ENCODE results near the gene ACTA2.
"Not testable (repeated sequence)": the region's sequence is repeated elsewhere in the genome, so short reads cannot be mapped to it uniquely, and the experiment has no call there.

Gene ACTA2

GRCh38 chr10:88949051-88949450, 3.5 kb downstream of the ACTA2 start:
- no peak for DNase-seq

DNA sequence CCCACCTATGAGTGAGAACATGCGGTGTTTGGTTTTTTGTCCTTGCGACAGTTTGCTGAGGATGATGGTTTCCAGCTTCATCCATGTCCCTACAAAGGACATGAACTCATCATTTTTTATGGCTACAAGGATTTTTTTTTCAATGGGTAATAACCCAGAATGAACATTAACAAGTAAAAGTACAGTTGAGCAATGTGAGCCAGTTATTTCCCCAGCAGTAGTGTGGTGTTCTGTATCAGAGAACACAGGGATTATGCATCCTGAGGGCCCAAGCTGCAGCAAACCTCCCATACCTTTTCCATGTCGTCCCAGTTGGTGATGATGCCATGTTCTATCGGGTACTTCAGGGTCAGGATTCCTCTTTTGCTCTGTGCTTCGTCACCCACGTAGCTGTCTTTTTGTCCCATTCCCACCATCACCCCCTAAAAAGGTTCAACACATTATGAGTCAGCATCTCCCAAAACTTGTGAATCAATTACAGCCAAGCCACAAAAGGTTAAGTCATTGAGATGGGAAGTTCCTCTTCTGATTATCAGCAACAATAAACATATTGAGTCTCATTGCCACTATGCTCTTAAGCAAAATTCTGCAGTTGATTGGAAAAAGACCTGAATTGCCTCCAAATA, 5.5 kb downstream of the ACTA2 start:
- no peak for DNase-seq

DNA sequence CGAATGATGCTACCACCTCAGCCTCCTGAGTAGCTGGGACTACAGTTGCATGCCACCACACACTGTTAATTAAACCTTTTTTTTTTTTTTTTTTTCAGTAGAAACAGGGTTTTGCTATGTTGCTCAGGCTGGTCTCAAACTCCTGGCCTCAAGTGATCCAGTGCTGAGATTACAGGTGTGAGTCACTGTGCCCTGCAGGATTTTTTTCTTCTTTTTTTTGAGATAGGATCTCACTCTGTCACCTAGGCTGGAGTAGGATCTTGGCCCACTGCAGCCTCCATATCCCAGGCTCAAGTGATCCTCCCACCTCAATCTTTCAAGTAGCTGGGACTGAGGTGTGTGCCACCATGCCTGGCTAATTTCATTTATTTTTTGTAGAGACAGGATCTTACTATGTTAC, 6.4 kb downstream of the ACTA2 start:
- DNase-seq: no peak

DNA sequence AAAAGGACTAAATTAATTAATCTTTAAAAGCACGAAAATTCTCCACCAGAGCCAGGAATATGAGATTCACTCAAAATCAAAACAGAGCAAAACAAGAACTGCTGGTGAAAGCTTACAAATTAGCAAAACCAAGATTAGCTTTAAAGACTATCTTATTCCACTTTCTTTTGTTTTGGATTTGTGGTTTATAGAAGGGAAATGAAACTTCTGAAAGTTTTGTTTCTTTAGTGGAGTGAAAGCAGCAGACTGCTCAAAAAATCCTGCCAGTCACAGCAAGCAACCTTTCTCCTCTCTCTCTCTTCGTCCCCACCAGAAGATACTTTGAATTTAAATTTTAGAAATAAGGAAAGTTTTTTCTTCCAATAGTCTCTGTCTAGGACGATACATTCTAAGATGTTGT, 7.8 kb downstream of the ACTA2 start:
- DNase-seq: no peak

- no peak for DNase-seq
These were observed 8.8 kb downstream of the ACTA2 start for GRCh38 chr10:88943778-88944177.

DNA sequence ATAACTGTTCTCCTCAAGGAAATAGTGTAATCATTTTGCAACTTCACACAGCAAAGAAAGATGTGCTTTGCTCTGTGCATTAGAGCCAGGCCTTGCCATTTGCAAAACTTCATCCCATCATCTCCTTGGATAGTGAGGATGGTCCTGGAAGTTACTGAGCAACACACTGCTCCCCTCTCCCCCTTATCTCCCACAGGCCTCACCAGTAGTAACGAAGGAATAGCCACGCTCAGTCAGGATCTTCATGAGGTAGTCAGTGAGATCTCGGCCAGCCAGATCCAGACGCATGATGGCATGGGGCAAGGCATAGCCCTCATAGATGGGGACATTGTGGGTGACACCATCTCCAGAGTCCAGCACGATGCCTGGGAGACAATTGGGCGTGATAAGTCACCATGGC, 11.5 kb downstream of the ACTA2 start:
- DNase-seq: no peak

GRCh38 chr10:88938938-88939337, 13.6 kb downstream of the ACTA2 start:
- no peak for DNase-seq

GRCh38 chr10:88938039-88938438, 14.5 kb downstream of the ACTA2 start:
- no peak for DNase-seq

DNA sequence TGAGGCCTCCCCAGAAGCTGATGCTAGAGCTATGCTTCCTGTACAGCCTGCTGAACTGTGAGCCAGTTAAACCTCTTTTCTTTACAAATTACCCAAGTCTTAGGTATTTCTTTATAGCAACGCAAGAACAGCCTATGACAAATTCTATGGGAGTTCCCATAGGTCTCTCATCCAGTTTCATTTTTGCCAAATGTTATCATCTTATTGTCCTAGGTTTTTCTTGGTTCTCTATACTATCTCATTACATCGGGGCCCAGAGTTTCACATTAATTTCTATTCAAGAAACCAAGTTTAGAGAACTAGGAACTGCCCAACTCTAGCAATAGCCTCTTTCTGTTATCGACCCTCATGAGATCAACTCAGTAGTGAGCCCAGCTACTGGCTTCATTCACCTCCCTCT, 15.9 kb downstream of the ACTA2 start:
- no peak for DNase-seq

- DNase-seq: peak; percentile 76 to 82
These were observed 17.5 kb downstream of the ACTA2 start for GRCh38 chr10:88934900-88935672.

GRCh38 chr10:88933564-88933963, 19.0 kb downstream of the ACTA2 start:
- DNase-seq: no peak

DNA sequence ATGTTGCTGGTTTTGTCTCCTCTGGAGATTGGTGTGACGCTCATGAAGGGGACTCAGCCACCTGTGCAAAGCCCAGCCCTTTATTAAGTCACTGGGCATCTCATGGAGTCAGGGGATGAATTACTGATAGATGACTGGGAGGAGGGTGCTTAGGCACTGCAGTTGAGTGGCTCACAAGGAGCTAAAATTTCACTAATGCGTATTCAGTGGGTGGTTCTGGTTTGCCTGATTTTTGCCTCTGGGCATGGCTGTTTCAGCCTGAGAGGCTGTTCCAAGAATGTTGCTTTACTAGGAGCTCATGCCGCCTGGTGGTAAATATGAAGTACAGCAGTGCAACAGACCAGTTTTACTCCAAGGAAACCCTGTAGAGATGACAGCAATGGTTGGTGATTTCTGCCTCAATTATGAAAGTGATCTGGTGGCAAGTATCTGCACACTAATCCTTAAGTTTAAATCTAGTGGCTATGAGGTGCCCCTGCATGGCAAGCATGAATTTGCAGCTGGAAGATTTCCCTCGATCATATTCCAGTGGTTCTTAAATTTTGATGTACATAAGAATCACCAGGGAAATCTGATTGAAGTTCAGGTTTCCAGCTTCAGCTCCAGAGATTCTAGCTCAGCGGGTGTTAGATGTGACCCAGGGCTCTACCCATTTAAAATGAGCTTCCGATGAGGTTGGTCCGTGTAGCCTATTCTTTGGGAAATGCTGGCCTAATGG, 19.9 kb downstream of the ACTA2 start:
- peak; percentile 35 to 59 for DNase-seq

DNA sequence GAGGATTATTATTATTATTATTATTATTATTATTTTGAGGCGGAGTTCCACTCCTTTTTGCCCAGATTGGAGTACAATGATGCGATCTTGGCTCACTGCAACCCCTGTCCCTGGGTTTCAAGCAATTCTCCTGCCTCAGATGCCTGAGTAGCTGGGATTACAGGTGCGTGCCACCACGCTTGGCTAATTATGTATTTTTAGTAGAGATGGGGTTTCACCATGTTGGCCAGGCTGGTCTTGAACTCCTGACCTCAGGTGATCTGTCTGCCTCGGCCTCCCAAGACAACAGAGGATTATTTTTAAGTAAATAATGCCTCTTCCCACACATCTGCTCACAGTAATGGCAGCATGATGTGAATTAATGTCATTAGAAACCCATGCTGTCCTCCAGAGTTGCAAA, 20.5 kb downstream of the ACTA2 start:
- not testable (repeated sequence) for DNase-seq

DNA sequence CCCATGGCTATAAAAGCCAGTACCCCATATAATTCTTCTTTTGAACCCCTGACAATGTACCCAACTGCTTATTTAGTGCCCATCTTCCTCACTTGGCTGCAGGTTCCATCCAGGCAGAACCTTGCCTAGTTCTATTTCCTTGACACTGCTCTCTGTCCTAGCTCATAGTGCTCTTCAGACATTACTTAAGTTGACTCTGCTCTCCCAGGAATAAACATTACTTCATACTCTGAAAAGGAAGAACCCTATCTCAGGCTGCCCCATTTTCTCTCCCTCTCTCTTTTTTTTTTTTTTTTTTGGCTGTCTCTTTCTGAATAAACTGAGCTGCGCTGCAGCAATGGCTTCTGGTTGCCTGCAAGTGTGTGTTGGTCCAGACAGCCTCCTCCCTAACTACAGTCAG, 21.0 kb downstream of the ACTA2 start:
- DNase-seq: no peak

DNA sequence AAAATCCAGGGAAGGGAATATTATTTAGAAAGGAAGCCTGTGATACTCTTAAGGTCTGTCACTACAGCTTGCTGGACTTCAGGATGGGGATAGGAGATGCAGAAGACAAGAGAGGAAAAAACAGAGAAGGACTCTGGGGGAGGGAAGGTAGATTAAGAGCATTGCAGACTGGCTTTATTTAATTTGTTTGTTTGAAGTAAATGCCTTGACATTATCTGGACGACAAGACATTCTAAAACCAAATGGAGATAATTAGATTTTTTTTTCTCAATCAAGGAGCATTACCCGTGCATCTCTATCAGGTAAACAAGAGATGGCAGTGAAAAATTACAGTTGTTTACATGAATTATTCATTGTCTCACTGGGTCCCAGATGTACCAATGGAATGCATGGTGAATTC, 24.3 kb downstream of the ACTA2 start:
- no peak for DNase-seq

GRCh38 chr10:88927416-88927690, 25.2 kb downstream of the ACTA2 start:
- no peak for DNase-seq

DNA sequence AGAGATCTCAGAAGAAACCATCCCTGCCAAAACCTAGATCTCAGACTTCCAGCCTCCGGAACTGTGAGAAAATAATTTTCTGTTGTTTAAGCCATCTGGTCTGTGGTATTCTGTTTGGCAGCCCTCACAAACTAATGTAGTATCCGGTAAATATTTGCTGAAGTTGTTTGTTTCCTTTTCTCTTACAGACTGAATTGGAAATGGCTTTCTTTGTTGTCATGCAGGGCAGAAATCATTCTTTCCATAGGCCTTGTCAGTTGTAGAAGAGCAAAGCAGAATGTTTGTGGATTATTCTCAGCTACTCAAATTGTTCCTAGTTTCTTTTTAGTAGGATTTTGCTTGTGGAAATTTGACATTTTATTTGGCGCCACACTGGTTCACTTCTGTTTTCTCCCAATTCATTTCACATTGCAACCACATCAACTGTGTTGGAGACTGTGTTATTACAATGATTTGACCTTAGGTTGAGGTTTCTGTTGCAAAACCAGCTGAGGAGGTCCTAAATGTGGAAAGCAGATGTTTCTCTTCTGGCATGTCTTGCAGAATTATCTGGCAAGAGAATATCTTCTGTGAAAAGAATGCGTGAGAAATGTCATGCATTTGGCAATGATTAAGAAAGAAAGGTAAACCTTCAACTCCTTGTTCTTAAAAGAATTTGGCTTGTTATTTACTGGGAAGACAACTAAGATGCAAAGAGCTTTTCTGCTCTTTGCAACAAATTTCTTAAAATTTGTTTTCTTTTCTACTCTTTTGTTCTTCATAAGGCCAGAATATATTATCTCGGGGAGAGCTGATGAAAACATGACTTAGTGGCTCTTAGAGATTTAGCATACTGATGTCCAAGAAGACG, 25.8 kb downstream of the ACTA2 start:
- DNase-seq: no peak

- DNase-seq: no peak
These were observed 29.1 kb downstream of the ACTA2 start for GRCh38 chr10:88923520-88923919.

GRCh38 chr10:88922041-88922440, 30.5 kb downstream of the ACTA2 start:
- no peak for DNase-seq

DNA sequence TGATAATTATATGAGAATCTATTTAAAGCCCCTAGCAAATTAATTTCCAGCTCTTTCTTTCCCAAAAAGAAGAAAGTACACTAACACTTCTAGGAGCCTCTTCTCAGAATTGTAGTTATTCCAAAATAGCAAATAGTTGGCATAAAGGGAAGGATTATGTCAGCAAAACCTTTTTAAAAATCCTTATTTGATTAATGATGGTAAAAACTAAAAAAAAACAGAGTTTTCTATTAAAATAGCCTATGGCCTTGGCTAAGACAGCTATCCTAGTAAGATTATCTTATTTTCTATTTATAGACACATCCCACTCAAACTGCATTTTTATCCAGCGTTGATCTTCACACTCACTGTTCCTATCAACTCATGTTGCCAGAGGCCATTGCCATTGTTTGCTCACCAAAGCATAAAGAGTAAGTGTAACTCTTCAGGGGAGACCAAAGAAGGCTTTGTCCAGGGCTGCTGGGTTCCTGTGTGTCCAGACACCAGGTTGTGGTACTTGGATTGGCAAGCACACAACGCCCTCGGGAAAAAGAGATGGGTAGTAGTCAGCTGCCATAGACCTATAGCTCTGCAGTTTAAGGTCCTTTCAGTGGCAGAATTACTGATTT, 31.5 kb downstream of the ACTA2 start:
- DNase-seq: no peak

- no peak for DNase-seq
These were observed 32.4 kb downstream of the ACTA2 start for GRCh38 chr10:88920198-88920597.

DNA sequence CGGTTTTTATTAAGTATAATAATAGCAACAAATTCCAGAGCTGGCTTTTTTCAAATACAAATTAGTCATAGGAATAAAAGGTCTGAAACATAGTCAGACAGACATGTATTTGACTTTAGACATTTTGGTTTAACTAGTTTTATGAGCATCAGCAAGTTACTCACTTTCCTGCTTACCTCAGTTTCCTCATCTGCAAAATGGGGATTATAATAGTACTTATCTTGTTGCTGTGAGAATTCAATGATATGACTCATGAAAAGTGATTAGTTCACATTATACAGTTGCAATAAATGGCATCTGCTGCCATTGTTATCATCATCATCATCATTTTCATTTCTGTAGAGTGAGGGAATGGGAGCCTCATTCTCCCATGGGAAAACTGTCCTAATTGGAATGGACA, 33.5 kb downstream of the ACTA2 start:
- no peak for DNase-seq

Data from CD4-positive, alpha-beta T cell treated with Interleukin-1 beta for 1 hour (primary cell).